Stimulated activated CD8-positive, alpha-beta memory T cell treated with anti-CD3 and anti-CD28 coated beads, Interleukin-15, amount 100 ng/mL, for 4 hours (primary cell): Measurements from ENCODE around the gene RPSA.
"Not testable (repeated sequence)": the region's sequence is repeated elsewhere in the genome, so short reads cannot be mapped to it uniquely, and the experiment has no call there.

ENCODE experiments used
- DNase-seq, 2 donors: peaks; one replicate each; pipeline ENCODE4 v3.0.0-alpha.2; 2020; ENCODE audit warnings: low read depth in 2 of 2

RPSA gene

GRCh38 chr3:39406368-39407258 lies at the start of gene RPSA:
Gene RPSA, plus strand, starts transcription at chr3:39406720. Its CDS starts 934 bp downstream, at chr3:39407654.
- peak; percentile 92 to 93 for DNase-seq

- no peak for DNase-seq
Measured at GRCh38 chr3:39358333-39358732, 48.2 kb upstream of the RPSA start.

DNA sequence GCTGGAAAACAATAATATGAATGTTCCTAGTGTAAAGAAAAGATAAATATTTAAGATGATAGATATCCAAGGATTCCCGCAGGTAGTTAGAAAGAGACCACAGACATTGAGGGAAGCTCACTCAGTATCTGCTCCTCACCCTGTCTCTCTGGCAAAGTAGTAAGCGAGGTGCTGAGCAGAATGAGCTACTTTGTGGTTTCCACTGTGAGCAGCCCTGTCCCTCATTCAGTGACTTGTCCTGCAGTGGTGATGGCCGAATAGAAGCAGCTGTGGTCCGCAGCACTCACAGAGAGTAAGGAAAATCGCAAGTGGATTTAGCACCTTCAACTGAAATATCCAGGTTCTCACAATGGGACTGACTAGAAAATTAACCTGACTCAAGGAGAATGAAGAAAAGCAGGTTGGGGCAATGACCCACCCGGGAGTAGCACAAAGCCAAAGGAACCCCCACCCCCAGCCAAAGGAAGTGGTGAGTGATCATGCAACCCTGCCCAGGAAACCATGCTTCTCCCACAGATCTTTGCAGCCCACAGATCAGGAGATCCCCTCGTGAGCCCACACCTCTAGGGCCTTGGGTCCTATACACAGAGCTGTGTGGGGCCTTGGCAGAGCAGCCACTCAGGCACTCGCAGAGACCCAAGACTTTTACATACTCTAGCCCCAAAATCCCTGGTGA lies 45.1 kb upstream of the RPSA start:
- DNase-seq: peak; percentile 23 to 46

DNA sequence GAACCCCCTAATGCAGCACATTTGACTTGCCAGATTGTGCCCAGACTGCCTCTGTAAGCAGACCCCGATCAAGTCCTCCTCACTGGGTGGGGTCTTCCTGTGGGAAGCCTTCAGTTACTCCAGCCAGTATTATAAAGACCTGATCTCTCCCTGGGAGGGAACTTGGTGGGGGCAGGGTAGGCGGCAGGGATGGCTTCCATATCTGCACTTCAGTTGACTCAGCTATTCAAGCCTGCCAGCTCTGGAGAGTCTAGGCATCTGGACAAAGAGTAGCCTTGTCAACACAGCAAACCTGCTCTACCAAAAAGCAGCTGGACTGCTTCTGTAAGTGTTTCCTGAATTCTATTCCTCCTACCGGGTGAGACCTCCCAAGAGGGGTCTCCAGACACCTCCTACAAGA lies 44.3 kb upstream of the RPSA start:
- no peak for DNase-seq

- no peak for DNase-seq
Measured at GRCh38 chr3:39362812-39363211, 43.7 kb upstream of the RPSA start.

GRCh38 chr3:39370450-39370849 lies 36.1 kb upstream of the RPSA start:
- DNase-seq: not testable (repeated sequence)

GRCh38 chr3:39372833-39373232 lies 33.7 kb upstream of the RPSA start:
- DNase-seq: no peak

GRCh38 chr3:39376959-39377634 lies 29.4 kb upstream of the RPSA start:
- DNase-seq: no peak

- peak in 1 of 2 donors; percentile 42 for DNase-seq
Measured at GRCh38 chr3:39378088-39378487, 28.4 kb upstream of the RPSA start.

DNA sequence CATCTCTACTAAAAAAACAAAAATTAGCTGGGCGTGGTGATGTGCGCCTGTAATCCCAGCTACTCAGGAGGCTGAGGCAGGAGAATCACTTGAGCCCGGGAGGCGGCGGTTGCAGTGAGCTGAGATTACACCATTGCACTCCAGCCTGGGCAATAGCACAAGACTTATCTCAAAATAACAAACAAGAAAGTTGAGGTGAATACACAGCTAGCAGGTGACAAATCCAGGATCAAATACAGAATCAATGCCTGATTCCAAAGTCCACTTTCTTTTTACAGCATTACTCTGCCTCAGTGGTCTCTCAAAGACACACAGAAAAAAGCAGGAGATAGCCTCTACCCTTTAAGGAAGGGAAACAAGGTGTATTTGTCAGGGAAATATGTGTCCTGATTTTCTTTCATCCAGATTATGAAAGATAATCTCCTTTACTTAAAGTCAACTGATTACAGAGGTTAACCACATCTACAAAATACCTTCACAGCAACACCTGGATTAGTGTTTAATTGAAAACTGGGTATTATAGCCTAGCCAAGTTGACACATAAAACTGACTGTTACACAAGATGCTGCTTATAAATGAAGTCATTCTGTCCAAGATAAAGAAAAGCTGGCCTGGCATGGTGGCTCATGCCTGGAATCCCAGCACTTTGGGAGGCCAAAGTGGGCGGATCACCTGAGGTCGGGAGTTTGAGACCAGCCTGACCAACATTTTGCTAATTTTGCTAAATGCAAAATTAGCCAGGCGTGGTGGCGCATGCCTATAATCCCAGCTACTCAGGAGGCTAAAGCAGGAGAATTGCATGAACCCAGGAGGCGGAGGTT lies 27.4 kb upstream of the RPSA start:
- no peak for DNase-seq

GRCh38 chr3:39379778-39380155 lies 26.8 kb upstream of the RPSA start:
- DNase-seq: no peak

- DNase-seq: no peak
Measured at GRCh38 chr3:39381432-39381831, 25.1 kb upstream of the RPSA start.

GRCh38 chr3:39383045-39383880 lies 23.3 kb upstream of the RPSA start, which contains the start of gene SLC25A38:
Gene SLC25A38, plus strand, starts transcription at chr3:39383370. Its CDS starts 355 bp downstream, at chr3:39383725.
- peak; percentile 56 to 61 for DNase-seq

GRCh38 chr3:39383881-39384664 lies 22.4 kb upstream of the RPSA start:
- peak; percentile 86 to 91 for DNase-seq

GRCh38 chr3:39384665-39385000 lies 21.9 kb upstream of the RPSA start:
- DNase-seq: no peak

GRCh38 chr3:39385456-39386090 lies 20.9 kb upstream of the RPSA start:
- no peak for DNase-seq

GRCh38 chr3:39386318-39386717 lies 20.2 kb upstream of the RPSA start:
- DNase-seq: no peak

DNA sequence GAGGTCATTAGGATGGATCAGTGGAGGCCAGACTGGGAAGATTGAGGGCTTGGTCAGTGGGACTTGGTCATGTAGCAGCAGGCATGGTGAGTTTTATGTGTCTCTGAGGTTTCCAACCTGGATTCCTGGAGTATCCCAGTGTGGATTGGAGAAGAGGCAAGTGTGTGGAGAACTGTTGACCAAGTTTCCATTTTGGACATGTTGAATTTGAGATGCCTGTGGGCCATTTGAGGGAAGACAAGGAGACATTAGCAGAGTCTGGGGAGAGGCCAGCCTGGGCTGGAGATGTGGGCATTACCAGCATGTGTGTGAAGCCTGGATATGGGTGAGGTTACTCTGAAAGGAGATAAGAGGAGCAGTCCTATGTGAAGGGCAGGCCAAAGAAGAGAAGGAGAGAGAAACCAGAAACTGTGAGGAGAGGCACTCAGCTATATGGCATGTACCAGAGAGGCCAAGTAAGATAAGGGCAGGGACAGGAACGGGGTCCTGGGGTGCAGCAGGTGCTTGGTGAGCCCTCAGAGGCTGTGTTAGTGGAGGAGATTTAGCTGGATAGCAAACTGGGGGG lies 19.0 kb upstream of the RPSA start:
- no peak for DNase-seq

DNA sequence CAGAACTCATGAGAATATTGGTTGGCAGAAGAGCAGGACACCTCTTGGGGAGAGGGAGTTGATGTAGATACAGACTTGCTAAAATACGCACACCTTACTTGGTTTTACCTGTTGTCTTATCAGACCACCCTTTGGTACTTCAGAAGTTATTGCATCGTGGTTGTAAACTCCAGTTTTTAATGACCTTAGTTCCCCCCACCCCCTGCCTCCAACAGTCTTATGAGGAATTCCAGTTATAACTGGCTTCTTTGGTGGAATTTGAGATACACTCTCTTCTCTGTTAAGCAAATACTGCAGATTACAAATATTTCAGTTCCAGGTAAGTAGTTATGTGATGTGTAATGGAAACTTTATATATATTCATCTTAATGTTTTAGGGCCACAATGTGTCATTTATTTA lies 18.4 kb upstream of the RPSA start:
- DNase-seq: no peak
